RPMI8226 (cell line): ENCODE measurements around the gene PKN3.

ENCODE experiments used
- DNase-seq: peaks from one replicate; pipeline ENCODE4 v3.0.0-alpha.2; 2015

The PKN3 gene

DNA sequence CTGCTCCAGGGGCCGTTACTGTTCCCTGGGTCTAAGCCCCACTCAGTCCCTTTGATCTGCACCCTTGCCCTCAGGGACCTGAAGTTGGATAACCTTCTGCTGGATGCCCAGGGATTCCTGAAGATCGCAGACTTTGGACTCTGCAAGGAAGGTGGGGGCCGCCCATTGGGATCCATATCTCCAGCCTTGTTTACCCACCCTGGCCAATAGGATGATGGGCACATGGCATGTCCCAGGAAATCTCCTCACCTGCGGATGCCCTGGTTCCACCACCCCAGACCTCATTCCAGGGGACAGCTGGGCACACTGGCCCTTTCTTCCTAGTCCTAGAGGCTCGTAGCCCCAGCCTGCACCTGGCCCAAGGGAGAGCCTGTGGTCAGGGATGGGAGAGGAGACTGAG, 16.2 kb downstream of the PKN3 start:
- no peak for DNase-seq

DNA sequence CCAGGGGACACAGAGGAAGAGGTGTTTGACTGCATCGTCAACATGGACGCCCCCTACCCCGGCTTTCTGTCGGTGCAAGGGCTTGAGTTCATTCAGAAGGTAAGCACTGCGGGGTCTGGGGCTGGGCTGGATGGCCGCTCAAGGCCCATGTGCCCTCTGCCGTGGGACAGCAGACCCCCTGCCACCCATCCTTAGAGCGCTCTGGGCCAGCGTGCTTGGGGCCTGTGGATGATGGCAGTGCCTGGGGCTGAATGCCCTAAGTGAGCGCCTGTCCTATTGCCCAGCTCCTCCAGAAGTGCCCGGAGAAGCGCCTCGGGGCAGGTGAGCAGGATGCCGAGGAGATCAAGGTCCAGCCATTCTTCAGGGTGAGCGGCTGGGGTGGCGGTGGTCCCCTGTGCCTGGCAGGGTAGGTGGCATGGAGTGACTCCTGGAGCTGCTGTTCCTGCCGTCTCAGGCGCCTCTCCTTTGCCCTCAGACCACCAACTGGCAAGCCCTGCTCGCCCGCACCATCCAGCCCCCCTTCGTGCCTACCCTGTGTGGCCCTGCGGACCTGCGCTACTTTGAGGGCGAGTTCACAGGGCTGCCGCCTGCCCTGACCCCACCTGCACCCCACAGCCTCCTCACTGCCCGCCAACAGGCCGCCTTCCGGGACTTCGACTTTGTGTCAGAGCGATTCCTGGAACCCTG, 17.8 kb downstream of the PKN3 start:
- DNase-seq: no peak

DNA sequence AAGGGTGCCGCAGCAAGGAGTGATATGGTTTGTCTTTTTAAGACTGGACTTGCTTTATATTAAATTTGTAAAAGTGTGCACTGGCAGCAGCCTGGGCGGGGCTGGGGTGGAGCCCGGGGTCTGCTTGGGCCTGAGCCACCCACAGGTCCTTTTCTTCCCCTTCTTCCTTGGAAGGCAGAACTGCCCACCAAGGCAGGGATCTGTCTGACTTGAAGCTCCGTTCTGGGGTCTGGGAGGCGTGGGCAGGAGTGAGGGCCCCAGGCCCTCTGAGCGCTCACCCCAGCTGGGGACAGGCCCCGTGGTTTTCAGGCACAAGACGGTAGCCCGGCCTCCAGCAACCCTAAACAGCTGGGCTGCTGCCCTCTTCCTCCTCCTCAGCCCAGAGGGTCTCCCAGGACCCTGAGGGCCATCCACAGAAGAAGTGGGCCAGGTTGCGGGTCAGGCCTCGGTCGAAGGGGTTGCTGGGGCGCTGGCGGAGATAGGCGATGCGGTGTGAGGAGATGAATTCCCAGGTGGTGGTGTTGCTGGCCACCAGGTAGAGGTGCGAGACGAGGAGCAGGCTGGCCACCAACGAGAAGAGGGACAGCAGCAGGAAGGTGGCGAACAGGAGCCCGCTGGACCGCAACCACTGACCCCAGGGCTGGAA, 18.7 kb downstream of the PKN3 start:
- no peak for DNase-seq

- DNase-seq: no peak
Measured at GRCh38 chr9:128721487-128722010, 19.2 kb downstream of the PKN3 start.

DNA sequence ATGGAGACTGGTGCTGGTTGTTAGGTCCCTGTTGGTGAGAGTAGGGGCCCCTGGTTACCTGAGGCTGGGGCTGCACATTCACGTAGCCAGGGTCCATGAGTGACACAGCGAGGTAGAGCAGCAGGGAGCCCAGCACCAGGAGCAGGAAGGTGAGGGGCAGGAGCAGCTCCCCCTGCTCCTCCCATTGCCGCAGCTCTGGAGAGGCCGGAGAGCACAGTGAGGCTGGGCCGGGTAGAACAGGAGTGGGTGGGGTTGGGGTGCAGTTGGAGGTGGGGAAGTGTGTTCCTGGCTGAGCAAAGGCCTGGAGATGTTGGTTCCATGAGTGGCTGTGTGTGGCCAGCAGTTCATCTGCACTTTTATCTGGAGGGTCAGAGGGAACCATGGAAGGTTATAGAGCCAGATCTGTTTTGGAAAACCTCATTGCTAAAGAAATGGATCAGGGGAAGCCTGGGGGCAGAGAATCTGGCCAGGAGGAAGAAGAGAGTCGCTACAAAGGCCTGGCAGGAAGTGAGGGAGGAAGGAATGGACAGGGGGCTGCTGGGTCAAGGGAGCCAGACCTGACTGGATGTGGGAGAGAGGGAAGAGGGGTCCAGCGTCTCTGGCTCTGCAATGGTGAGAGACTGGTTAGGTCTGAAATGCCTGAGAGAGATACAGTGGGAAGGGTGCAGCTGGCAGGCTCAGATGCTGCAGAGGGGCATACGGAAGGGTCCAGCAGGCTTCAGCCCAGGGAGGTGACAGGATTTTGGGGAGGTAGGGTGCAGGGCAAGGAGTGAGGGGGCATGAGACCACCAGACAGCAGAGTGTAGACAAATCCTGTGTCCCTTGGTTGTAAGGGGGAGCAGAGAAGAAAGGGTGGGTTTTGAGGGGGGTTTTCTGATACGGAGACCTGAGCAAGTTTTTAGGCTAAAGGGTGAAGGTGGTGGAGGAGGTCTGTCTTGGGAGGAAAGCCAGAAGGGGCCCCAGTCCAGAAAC, 20.4 kb downstream of the PKN3 start:
- no peak for DNase-seq

- no peak for DNase-seq
Measured at GRCh38 chr9:128723352-128723865, 21.1 kb downstream of the PKN3 start.

DNA sequence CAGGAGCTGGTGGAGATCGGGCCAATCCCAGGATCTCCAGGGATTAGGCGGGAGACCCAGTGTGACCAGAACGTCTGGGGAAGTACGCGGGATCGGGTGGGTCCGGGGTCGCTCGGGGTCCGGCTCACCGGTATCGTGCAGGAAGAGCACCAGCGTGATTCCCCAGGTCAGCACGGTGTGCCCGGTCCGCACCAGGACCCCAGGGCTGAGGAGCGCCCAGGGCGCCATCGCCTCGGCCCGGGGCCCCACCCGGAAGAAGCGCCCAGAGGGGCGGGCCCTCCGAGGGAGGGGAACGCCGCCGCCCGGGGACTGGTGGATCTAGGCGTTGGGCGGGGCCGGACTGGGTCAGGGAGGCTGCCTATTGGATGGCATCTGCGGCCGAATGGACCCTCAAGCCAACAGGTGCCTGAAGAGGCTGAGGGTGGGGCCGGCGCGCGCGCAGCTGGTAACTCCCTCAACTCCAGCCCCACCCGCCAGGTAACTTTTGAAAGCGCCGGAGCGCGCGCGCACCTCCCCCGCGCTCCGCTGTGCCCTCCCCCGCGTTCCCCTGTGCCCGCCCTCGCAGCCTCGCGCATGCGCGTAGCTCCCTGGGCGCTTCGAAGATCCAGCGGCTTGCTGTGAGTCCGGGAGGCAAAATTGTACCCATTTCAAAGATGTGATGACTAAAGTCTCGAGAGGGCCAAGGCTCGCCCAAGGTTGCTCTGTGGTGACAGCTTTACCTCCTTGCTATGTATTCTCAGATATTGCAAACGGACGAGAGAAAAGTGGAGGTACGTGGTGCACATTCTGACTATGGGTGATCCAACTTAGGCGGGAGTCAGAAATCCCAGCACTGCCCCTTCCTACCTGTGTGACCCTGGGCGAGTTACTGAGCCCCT, 21.8 kb downstream of the PKN3 start, which contains the start of gene ZDHHC12:
Gene ZDHHC12, minus strand, starts transcription at position 262 of the 878 bp plus-strand sequence. Its CDS starts 34 bp downstream, at position 228.
- peak; percentile 100 for DNase-seq

DNA sequence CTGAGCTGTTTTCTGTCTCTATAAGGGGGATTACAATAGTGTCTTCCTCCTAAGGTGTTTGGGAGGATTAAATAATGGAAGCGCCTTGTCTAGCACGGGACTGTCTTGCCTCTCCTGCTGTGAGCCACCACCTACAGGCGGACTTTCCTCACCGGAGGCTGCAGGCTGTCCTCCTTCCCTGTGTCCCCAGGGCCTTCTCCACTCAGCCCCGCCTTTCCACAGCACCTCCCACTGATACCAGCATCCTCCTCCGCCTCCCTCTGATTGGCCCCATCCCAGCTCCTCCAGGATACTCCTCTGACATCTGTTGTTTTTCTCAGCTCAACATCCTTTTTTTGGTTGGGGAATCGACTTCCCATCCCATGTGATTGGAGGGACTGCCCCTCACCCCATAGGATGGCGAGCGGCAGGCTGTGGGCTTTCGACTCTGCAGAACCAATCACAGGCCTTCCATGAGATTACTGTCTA, 22.5 kb downstream of the PKN3 start:
- peak; percentile 74 for DNase-seq

- DNase-seq: no peak
Measured at GRCh38 chr9:128727640-128728248, 25.4 kb downstream of the PKN3 start.

- DNase-seq: no peak
Measured at GRCh38 chr9:128728298-128728697, 26.0 kb downstream of the PKN3 start.

DNA sequence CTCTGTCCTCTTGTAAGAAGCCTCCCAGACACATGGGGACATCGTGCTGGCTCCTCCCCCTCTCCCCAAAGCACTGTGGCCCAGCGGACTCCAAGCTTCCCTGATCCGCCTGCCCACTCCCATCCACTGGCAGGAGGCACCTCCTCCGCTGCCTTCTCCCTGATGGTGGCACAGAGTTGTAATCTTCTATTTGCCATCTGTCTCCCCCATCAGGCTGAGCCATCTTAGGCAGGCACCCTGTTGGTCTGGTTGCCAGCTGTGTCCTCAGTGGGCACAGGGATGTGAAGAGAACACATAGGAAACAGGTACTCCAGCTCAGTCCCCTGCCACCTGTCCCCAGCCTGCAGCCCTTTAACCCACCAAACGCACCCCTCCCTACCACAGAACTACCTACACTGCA, 27.0 kb downstream of the PKN3 start:
- DNase-seq: no peak

- DNase-seq: no peak
Measured at GRCh38 chr9:128729766-128730517, 27.6 kb downstream of the PKN3 start.

DNA sequence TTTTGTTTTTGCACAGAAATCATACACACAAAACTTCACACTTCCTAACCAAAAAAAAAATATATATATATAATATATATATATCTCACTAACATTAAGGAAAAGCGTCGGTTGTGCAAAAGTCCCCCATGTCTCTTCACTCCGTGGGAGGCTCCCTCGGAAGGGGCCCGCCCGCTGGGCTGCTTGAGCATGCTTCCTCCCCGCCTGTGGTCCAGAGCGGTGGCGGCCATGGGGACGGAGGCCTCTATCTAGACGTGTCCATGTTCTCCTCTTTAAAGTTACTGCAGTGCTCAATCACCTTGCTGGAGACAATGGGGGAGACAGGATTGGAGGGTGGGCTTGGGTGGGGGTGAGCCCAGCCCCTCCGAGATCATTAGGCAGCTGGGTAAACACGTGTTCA, 28.8 kb downstream of the PKN3 start:
- no peak for DNase-seq

DNA sequence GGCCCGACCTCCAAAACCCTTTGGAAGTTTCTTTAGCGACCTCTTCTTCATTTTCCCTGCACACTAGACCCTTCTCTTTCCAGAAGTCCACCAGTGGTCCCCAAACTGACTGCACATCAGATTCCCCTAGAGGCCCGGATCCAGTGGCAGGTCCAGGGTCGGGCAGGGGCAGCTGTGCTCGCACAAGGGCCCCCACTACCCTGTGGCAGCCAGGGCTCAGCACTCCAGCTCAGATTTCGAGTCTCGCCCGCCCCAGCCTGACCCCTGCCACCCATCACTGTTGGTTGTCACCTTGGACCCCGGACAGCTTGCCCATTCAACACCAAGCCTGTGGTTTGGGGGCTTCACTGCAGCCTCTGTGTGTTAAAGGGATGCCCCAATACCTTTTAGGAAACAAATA, 29.4 kb downstream of the PKN3 start:
- DNase-seq: no peak

DNA sequence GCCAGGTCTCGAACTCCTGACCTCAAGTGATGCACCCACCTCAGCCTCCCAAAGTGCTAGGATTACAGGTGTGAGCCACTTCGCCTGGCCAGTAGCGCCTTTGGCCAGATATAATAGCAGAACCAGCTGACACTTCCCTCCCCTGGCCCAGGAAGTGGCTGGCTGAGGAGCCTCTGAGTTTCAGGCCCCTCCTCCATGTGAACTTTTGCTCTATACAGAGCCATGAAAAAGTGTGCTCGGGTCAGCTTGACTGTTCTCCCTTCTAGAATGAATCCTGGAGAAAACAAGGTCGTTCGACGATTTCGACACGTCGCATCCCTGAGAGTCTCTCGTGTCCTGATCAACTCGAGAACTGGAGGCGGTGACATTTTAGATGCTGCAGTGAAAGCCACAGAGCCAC, 30.3 kb downstream of the PKN3 start:
- no peak for DNase-seq

GRCh38 chr9:128733256-128733655, 31.0 kb downstream of the PKN3 start:
- peak; percentile 82 for DNase-seq

DNA sequence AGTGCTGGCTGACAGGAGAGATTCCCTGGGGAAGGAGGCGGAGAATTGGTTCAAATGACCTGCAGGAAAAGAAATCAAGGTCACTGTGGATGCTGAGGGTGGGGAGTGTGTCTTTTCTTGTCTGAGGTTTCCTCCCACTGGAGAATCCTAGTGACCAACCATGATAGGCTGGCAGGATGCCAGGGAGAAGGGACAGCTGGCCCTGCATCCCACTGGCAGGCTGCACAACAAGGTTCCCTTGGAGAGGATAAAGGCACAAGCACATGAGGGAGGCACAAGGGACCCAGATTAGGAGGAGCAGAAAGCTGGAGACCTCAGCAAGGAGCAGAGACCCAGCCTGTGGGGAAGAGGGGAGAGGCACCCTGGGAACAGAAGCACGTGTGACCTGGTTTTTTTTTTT, 33.1 kb downstream of the PKN3 start:
- DNase-seq: no peak

- no peak for DNase-seq
Measured at GRCh38 chr9:128742401-128742800, 40.1 kb downstream of the PKN3 start.

- no peak for DNase-seq
Measured at GRCh38 chr9:128743421-128743820, 41.1 kb downstream of the PKN3 start.

- peak; percentile 33 for DNase-seq
Measured at GRCh38 chr9:128747241-128747640, 44.9 kb downstream of the PKN3 start.
